K562 treated with DMSO at 1 percent for 48 hours (cell line): Measurements from ENCODE around the gene MOB4. TPM values are rescaled to one million over a fixed set of nuclear protein-coding genes. Genes with fewer than 3 reads are reported as not detected.

Experiments used
- total RNA-seq: library from RNA; unstranded; fragments of 300-600 nt; gene quantifications from 2 replicates; pipeline ENCODE4 v1.2.3, GENCODE V29; 2022; ENCODE audit warnings: low replicate concordance; ENCODE audit errors: extremely low read depth

MOB4 gene
- total RNA-seq = not detected in 2 replicates

DNA sequence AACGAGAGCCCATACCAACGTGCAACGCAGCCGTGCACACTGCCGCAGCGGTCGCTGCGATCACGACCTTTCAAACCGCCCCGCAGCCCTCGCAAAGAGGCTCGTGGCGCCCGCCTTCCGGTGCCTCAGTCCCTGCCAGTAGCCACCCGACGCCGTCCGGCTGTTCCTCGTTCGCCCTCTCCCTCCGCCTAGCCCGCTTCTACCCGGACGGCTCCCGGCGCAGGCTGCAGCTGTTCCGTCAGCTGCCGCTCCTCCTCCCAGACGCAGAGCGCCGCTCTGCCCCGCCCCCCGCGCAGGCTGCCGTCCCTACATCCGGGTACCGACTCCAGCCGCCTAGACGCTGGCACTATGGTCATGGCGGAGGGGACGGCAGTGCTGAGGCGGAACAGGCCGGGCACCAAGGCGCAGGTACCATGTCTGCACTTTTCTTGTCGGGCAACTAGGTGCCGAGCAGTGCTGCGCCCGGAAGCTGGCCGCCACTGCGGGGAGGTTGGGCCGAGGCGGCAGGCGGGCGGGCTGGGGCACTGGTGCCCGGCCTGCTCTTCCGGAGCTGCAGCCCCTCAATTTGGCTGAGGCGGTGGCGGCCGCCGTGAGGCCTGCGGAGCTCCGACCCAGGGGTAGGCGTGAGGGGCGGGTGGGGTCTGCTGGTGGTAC is at the start of gene MOB4:
MOB4 (plus strand) TSS at position 328 of the 654 bp plus-strand sequence; CDS start at position 349, 21 bp downstream.

GRCh38 chr2:197499594-197500502 is 16.0 kb upstream of the MOB4 start, which contains the start of the genes HSPD1 and HSPE1:
HSPD1 (minus strand) TSS chr2:197499840; CDS start chr2:197498848, 992 bp downstream.
HSPE1 (plus strand) TSS chr2:197500379; CDS start chr2:197500437, 58 bp downstream.

Other genes starting within 250 kb of the MOB4 start
- gene ANKRD44, start 205.3 kb upstream of the MOB4 start, total RNA-seq = not detected in 2 replicates
- gene SF3B1, start 81.0 kb upstream of the MOB4 start, total RNA-seq = 53.5 TPM in 1 of 2 replicates, not detected in the other
- gene COQ10B, start 62.5 kb upstream of the MOB4 start, total RNA-seq = not detected in 2 replicates
- gene HSPD1, start 16.2 kb upstream of the MOB4 start, total RNA-seq = 801 TPM in 1 of 2 replicates, not detected in the other
- gene HSPE1, start 15.7 kb upstream of the MOB4 start, total RNA-seq = not detected in 2 replicates
- not detected in 2 replicates for gene RFTN2, start 159.5 kb downstream of the MOB4 start, total RNA-seq
- not detected in 2 replicates for gene MARS2, start 189.3 kb downstream of the MOB4 start, total RNA-seq